Activated CD8-positive, alpha-beta memory T cell treated with anti-CD3 and anti-CD28 coated beads for 1 hour (primary cell): Measurements from ENCODE around the gene SLC40A1.

Experiments
- DNase-seq, 2 donors: peaks; one replicate each; pipeline ENCODE4 v3.0.0-alpha.2; 2020; ENCODE audit warnings: low read depth in 1 of 2; ENCODE audit errors: extremely low read depth in 1 of 2

SLC40A1 gene

DNA sequence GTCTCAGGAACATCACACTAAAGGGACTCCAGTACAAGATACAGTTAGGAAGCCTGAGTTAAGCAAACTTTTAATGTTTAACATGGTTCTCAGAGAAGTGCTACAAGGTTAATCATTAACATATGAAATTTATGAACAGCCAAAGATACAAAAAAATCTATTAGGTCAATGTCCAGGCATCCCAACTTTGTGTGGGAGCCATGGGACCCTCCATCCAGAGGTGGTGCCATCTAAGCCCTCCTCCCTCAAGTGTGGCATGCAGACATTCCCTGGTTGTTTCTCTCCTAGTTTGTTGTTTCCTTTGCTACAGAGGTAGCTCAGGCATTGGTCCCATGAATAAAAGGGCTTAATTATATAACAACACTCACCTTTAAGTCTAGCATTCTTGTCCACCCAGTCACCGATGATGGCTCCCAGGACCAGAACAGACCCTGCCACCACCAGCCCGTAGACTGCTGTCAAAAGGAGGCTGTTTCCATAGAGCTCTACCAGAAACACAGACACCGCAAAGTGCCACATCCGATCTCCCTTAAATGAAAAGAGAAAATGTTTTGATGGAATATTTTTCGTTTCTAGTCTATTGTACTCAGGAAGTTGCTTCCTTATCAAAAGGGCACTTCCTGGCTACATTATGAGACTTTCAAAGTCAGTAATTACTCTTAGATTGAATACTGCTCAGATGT is 5.7 kb downstream of the SLC40A1 start:
- DNase-seq = no peak

DNA sequence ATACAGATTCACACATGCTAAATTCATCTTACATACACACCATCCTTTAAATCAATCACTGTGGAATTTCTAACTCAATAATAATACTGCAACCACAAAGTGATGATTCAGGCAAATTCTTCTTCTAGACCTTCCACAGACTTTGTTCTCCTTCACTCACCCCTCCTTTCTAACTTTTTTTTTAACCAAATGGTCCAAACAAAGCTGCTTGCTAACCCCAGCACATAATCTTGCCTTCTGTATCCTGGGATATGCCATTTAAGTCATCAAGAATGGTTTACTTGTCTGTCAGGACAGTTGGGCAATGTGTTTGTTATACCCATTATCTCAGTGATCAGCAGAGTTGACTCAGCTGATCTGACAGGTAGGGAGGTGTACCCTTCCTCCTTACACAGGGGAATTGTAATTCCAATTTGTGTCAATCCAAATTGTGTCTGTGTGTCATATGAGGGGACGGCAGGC is 10.0 kb downstream of the SLC40A1 start:
- no peak for DNase-seq

DNA sequence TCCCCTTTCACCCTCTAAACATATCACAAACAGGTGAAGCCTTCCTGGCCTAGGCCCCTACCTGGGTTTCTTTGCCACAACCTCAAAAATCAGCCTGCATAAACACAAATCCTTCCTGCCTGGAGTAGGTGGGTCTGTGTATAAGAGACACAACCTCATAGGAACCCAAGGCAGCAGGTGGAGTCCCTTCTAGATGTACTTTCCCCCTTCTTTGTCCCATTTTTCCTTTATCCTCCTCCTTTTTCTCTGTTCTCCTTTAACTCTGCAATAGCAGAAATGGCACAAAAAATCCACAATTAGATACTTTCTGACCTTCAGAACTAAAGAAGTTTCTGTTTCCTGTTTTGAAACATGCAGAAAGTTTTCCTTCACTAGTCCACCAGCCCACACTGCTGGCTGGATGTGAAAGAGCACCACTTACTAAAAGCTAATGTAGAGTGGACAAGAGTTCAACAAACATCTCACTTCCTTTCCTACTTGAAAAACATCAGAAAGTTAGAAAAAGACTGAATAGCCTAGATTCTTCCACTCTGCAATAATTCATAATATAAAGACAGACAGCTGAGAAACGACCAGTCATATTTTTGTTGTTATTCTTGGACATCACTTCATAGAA is 11.2 kb downstream of the SLC40A1 start:
- no peak for DNase-seq

DNA sequence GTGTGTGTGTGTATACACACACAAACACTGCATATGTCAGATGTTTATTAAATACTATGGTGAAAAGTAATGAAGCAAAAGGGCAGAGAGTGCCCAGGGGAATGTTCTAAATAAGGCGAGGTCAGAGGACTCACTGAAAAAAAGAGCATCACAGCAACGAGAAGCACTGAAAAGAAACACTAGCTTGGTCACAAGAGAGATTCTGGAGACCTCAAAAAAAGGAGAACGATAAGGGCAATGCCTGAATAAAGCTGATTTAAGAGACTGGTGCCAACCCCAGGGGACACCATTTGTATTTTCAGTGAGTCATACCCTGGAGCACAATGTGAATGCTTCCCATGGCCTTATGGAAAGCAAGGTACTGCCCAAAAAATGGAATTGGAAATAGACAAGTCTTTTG is 14.5 kb downstream of the SLC40A1 start:
- DNase-seq = no peak

DNA sequence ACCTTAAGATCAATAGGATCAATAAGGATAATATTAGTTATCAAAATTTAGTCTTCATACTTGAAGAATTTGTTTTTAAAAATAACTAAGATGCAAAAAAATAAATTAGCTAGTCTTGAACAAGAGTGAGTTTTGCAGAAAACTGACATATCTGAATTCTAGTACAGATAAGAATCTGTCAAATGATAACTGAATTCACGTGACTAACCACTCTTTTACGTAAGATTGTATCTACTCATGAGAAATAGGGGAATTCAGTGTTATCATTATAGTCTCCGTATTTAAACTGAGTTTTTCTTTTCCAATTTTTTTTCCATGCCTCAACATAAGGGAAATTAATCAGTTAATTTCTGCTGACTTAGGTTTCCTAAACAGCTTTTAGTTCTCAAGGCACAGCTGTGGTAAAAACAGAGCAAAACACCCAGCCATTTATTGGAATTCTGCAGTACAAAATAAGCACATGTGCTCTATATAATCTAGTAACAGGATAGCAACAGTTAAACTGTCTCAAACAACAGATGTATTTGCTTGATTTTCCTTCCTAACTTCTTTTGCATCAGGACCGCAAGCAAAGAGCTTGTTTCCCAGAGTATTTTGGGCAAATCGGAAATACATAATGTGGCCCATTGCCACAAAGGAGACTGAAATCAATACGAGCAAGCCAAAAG is 19.1 kb downstream of the SLC40A1 start:
- DNase-seq = no peak

DNA sequence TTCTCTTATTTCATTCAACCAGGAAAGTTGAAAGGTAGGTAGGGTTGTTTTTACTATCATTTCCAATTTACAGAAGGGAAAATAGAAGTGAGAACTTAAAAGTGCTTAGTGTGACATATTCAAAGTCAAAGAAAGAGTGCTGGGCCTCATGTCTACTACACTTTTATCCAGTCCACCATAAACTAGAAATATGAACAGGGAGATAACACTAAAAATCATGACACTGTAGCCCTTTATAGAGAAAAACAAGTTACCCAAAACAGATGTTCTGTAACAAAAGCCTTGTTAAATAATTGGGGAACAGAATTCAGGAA is 20.4 kb downstream of the SLC40A1 start:
- DNase-seq = no peak

DNA sequence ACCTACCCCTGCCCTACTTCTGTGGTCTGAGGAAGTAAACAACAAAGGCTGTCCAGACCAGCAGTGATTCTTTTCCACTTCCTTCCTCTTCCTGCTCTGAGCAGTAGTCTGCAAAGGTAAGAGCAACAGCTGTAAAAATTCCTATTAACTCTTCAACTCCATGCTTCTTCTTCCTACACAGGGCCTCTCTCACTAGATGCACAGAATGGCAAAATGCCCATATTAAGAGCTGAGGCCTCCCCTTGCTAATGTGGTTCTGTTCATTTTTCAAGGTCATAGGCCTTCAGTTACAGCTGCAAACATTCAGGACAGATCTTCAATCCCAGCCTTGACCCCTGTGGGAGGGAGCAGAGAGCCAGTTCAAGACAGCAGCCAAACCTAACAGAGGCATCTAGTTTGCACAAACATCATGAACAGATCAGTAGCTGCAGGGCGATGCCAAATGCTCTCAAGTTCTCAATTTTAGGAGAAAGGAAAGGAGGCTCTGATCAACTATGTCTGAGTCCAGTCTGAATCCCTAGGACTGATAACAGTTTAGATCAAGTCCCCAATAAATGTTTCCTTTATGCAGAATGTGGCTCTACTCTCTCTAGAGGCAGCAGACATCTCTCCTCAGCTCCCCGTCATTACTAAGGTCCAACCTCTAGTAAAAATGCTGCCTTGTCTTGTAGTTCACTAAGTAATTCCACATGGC is 20.9 kb downstream of the SLC40A1 start:
- DNase-seq = no peak

DNA sequence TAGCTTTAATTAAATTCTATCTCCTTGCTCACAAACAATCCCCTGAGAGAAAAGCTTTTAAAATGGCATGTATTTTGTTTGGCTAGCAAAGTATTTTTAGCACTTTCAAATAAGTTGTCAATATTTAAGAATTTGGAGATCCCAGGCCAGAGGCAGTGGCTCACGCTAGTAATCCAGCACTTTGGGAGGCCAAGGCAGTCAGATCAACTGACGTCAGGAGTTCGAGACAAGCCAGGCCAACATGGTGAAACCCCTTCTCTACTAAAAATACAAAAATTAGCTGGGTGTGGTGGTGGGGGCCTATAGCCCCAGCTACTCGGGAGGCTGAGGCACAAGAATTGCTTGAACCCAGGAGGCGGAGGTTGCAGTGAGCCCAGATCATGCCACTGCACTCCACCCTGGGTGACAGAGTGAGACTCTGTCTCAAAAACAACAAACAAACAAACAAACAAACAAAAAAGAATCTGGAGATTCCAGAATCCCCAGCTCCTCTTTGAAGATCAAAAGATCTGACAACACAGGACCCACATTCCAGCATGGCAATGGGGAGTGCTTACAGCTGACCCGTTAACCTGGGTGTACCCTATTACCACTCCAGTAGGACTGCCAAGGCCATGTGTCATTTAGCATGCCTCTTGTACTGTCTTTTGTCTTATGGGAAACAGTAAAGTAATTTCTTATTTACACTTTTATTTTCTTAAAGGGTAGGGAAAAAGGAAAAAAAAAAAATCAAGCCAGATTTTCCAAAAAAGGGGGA is 21.9 kb downstream of the SLC40A1 start:
- DNase-seq = no peak

DNA sequence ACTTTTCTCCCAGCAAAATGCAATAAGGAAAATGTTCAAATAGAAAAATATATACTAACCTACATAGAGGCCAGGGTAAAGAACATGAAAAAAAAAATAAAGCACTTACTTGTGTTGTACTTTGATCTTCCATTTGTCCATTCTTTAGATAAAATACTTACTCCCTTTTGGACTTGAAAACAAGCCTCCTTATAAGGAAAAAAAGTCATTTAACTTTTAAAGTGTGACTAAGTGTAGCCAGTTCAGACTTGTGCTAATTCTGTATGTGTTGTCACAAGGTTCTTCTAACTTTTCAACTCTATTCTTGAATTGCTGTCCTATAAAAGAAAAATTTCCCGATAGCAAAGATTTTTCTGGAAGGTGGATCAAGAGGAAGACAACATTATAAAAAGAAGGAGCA is 23.2 kb downstream of the SLC40A1 start:
- DNase-seq = no peak

DNA sequence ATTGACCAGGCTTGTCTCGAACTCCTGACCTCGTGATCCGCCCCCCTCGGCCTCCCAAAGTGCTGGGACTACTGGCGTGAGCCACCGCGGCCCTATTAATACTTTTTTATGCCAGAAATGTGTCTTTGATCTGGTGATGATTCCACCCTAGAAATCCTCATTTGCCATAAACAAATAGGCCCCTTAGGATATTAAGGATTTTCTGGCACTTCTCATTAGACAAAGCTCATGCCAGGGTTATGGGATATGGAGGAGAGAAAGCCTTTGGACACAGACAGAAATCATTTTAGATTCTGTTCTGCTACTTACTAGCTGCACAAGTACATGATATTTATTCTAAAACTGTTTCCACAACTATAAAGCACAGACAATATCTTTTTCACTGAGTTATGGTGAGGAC is 24.1 kb downstream of the SLC40A1 start:
- DNase-seq = no peak

DNA sequence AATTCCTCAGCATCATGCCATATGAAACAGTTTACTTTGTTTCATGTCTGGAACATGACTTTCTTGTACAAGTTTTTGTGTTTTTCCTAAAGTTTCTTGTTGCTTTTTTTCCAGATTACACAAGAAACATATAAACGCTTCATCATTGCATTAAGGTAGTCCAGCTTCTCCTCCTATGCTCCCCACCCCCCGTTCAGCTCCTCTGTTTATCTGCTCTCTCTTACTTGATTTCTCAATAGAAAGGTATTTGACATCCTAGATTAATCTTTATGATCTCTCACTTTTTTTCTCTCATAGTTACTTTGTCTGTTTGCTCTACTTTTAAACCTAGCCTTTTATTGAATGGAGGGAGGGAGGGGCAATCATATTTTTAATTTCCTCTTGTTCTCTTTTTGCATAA is 25.4 kb downstream of the SLC40A1 start:
- no peak for DNase-seq

DNA sequence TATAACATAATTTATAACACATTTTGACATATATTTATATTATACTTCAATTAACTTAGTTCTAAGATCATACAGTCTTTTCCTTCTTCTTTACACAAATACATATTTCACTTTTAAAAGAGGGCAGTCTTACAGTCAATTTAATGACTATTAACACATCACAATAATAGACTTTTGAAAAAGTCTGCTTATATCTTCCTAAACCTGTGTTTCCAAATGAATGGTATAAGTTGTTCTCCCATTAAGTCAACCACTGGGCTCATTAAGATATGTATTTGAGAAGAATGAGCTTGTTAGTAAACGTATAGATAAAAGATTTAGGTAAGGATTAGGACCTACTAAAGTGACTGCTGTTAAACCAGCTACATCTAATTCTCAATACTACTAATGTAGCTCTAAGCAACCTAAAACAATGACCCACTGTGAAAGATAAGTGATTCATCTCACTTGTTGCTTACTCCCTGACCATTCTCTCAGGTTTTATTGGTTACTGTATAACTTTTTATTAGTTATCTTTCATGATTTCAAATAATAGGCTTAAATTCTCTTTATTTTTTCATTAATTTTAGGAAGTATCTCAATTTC is 27.0 kb downstream of the SLC40A1 start:
- DNase-seq = no peak

DNA sequence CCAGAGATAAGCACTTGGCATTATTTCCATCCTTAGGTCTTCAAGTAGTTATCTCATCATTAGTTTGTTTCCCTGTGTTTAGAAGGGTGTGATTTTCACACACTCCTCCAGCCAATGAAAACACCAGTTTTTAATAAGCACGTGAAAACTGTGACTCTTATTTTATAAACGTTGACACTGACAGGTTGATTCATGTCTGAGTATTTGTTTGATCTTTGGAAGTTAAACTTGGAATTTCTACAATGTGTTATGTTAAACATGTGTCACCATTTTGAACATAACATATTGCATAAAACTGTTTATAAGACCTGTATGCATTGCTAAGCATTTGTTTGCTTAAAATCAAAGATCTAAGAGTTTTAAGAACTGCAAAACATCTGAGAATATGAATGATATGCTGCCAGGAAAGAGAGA is 27.6 kb downstream of the SLC40A1 start:
- DNase-seq = no peak

DNA sequence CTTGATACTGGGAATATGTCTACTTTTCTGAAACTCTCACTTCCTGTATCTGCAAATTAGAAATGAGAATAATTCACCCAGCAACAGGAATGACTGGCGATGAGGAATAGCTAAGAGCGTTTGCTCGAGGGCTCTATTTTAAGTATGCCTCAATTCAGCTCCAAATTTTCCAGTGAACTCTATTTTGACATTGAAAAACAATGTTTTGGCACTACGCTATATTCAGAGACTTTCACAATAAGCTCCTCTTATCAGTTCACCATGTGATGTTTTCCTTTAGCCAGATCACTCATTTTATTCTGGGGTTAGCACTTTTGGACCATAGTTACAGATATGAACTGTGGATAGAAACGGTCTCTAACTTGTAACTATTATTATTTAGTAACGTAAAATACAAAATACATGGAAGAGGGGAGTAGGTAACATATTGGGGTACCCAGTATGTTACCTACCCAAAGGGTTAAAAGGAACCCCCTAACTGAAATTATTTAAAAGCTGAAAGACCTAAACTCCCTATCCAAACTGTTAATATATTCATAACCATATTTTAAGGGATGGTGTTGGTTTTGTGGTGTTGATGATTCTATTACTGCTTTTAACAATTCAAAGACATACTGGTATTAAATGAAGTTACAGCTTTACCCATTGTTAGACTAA is 28.1 kb downstream of the SLC40A1 start:
- no peak for DNase-seq

DNA sequence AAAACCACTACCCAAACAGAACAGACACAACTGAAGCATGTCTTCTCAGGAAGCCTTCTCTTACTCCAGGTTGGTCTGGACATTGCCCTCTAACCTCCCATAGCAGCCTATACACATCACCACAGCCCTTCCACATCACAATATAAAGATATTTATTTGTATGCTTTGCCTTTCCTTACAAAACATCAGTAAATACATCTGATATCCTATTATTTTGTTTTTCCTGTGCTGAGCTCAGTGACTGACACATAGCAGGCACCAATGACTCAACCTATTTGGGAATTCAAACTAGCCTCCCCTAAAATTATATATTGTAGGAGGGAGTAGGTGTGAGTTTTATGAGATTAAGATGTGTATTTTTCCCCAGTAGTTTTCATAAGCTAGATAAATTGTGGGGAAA is 28.8 kb downstream of the SLC40A1 start:
- DNase-seq = no peak

DNA sequence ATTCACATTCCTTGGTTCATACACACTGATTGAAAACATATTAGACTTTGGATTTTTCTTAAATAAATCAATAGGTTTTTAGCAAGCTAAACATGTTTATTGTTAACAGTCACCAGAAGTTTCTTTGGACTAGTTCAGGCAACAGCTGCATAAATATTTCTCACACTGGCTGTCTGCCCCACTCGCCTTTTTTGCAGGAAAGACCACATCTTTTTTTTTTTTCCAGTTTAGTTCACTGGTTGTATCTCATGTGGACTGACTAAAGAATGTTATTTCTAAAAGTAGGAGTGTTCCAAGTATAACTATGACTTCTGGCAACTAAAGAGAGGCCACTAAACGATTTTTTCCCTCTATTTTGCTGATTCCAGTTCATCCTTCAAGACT is 31.1 kb downstream of the SLC40A1 start:
- no peak for DNase-seq

DNA sequence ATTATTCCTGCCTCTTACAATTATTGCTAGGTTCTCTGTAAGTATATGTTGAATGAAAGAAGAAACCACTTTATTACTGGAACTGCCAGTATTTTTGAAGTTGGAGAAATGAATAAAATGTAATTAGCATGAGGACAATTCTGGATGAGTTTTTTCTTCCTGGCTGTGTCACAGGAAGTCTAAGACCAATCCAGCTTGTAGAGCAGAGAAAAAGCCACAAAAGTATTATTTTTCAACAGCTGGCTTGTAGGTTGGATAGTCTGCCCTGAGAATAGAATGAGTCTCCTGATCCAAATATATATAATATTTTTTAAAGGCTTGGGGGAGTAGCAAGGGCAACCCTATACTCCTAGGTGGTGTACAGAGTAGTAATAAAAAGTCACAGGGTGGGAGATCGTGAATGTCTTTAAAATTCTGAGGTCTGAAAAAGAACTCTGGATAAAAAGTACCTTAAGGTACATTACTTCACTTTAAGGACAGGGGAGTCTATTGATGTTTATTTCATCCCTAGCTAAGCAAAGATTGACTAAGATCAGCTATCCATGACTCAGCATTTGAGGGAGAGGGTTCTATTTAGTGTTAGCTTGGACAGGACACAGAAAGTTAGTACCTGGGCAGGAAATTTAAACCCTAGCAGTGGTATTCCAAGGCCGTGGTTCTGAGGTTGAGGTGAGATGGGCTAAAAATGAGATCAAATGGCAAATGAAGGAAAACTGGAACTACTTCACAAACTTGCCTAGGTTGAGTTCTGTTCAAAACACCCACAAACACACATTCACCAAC is 31.7 kb downstream of the SLC40A1 start:
- DNase-seq = no peak

DNA sequence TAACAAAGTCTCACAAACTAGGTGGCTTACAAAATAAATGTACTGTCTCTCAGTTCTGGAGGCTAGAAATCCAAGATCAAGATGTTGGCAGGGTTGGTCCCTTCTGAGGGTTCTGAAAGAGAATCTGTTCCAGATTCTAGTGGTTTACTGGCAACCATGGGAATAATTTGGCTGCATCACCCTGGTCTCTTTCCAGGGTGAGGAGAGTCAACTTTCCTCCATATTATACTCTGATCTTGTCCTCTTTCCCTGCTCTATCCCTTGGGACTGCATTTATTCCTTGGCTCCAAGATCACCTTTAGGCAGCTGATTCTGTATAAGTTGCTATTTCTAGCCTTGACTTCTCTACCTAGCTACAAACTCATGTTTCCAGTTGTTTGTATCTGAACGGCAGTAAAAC is 35.2 kb downstream of the SLC40A1 start:
- DNase-seq = no peak

DNA sequence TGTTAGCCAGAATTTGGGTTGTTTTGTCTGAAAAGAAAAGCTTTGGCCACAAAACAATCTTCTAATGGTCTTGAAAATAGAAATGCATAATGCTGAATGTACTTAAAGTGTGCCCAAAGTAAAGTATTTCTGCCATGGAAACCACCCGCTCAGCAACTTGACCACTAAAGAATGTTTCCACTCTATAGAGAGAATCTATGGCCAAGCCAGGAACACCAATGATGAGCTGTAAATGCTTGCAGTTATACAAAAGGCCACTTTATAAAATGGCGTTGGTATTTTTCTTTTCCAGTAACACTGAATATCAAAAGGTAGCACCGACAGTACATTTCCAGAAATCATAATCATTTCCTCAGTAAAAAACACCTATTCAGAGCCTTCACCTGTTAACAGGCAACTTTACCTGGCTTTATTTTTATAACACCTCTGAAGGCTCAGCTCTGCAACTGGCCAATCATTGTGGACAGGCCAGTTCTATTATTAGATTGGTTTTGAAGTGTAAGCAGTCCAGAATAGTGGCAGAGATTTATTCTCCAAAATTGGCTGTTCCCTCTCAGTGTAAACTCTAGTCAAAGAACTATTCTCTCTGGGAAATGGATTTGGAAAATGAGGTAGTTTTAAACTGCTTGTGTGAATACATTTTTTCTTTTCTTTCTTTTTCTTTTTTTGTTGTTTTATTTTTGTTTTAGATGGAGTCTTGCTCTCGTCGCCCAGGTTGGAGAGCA is 36.1 kb downstream of the SLC40A1 start:
- DNase-seq = no peak
